ENCODE results near the gene TPSAB1.
"Not testable (repeated sequence)": the region's sequence is repeated elsewhere in the genome, so short reads cannot be mapped to it uniquely, and the experiment has no call there.

The TPSAB1 gene

GRCh38 chr16:1253701-1254364, 13.3 kb downstream of the TPSAB1 start:
- not testable (repeated sequence) for DNase-seq

GRCh38 chr16:1254821-1255220, 14.3 kb downstream of the TPSAB1 start:
- not testable (repeated sequence) for DNase-seq

GRCh38 chr16:1255276-1256122, 15.0 kb downstream of the TPSAB1 start, which contains the start of gene TPSD1:
Gene TPSD1 (plus strand): TSS chr16:1256069. CDS start chr16:1256281, 212 bp downstream.
- peak in 1 of 2 donors; percentile 79 for DNase-seq

GRCh38 chr16:1256296-1256873, 15.9 kb downstream of the TPSAB1 start:
- DNase-seq: not testable (repeated sequence)

GRCh38 chr16:1256874-1257322, 16.4 kb downstream of the TPSAB1 start:
- no peak for DNase-seq

- no peak for DNase-seq
These were observed 17.2 kb downstream of the TPSAB1 start for GRCh38 chr16:1257561-1258224.

- DNase-seq: no peak
These were observed 17.7 kb downstream of the TPSAB1 start for GRCh38 chr16:1258225-1258600.

- DNase-seq: no peak
These were observed 18.6 kb downstream of the TPSAB1 start for GRCh38 chr16:1258906-1259759.

GRCh38 chr16:1259760-1260068, 19.2 kb downstream of the TPSAB1 start:
- DNase-seq: no peak

GRCh38 chr16:1260101-1260680, 19.7 kb downstream of the TPSAB1 start:
- no peak for DNase-seq

GRCh38 chr16:1261131-1261892, 20.8 kb downstream of the TPSAB1 start:
- DNase-seq: no peak

- no peak for DNase-seq
These were observed 21.8 kb downstream of the TPSAB1 start for GRCh38 chr16:1262210-1262845.

GRCh38 chr16:1262846-1263221, 22.3 kb downstream of the TPSAB1 start:
- no peak for DNase-seq

- DNase-seq: no peak
These were observed 23.3 kb downstream of the TPSAB1 start for GRCh38 chr16:1263591-1264344.

- DNase-seq: no peak
These were observed 24.0 kb downstream of the TPSAB1 start for GRCh38 chr16:1264345-1265089.

GRCh38 chr16:1265090-1265630, 24.7 kb downstream of the TPSAB1 start:
- DNase-seq: no peak

GRCh38 chr16:1265826-1266225, 25.3 kb downstream of the TPSAB1 start:
- no peak for DNase-seq

- not testable (repeated sequence) for DNase-seq
These were observed 28.9 kb downstream of the TPSAB1 start for GRCh38 chr16:1269418-1269817.

- DNase-seq: no peak
These were observed 30.8 kb downstream of the TPSAB1 start for GRCh38 chr16:1271380-1271723.

All from bone marrow (tissue), 2 donors.